Breast epithelium (tissue), 3 donors: Measurements from ENCODE around the gene SRRM2.

Experiments
- POLR2A ChIP-seq: fragments of 450-650 bp; IDR thresholded peaks from one replicate; pipeline ENCODE4 v1.6.1; 2016; ENCODE audit warnings: antibody characterized with exemption, mild to moderate bottlenecking, moderate library complexity
- POLR2AphosphoS5 ChIP-seq, 3 donors: sonication (generic); formaldehyde crosslinking; IDR thresholded peaks; one replicate each; pipeline ENCODE4 v1.6.1; 2017; ENCODE audit warnings: antibody characterized with exemption in 3 of 3
- TF ChIP-seq, protein P1 (sequence below), 3 donors: fragments of 450-650 bp; IDR thresholded peaks; one replicate each; pipeline ENCODE4 v1.5.1; 2016 to 2017; ENCODE audit warnings: antibody characterized with exemption in 3 of 3, mild to moderate bottlenecking in 3 of 3, moderate library complexity in 3 of 3

- TF ChIP-seq POLR2A (no peak), POLR2AphosphoS5 (IDR thresholded peaks at IDR 0.05) (no peak)
- TF ChIP-seq, protein P1, sequence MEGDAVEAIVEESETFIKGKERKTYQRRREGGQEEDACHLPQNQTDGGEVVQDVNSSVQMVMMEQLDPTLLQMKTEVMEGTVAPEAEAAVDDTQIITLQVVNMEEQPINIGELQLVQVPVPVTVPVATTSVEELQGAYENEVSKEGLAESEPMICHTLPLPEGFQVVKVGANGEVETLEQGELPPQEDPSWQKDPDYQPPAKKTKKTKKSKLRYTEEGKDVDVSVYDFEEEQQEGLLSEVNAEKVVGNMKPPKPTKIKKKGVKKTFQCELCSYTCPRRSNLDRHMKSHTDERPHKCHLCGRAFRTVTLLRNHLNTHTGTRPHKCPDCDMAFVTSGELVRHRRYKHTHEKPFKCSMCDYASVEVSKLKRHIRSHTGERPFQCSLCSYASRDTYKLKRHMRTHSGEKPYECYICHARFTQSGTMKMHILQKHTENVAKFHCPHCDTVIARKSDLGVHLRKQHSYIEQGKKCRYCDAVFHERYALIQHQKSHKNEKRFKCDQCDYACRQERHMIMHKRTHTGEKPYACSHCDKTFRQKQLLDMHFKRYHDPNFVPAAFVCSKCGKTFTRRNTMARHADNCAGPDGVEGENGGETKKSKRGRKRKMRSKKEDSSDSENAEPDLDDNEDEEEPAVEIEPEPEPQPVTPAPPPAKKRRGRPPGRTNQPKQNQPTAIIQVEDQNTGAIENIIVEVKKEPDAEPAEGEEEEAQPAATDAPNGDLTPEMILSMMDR (IDR thresholded peaks at IDR 0.05), result no peak
Observed at GRCh38 chr16:2713985-2714774, 38.3 kb upstream of the SRRM2 start.
